IPS-20b (cell line): ENCODE results near the gene PANX1.

Source experiments
- H3K27ac ChIP-seq: one replicate; pipeline ENCODE4 v1.5.1; 2013; ENCODE audit warnings: low read length
- H3K27me3 ChIP-seq: 2 replicates; pipeline ENCODE4 v1.6.1; 2013; ENCODE audit warnings: mild to moderate bottlenecking, low read length, inconsistent platforms; ENCODE audit not compliant: insufficient read depth
- H3K36me3 ChIP-seq: 2 replicates; pipeline ENCODE4 v1.6.1; 2013; ENCODE audit warnings: low read depth, mild to moderate bottlenecking, inconsistent platforms, low read length, moderate library complexity; ENCODE audit not compliant: insufficient read depth
- H3K4me1 ChIP-seq: 2 replicates; pipeline ENCODE4 v1.6.1; 2013; ENCODE audit warnings: mild to moderate bottlenecking, control low read depth, inconsistent platforms, low read length, moderate library complexity; ENCODE audit not compliant: insufficient read depth
- H3K4me3 ChIP-seq: 2 replicates; pipeline ENCODE4 v1.5.1; 2013; ENCODE audit warnings: mild to moderate bottlenecking, low read length, inconsistent platforms
- H3K9ac ChIP-seq: 2 replicates; pipeline ENCODE4 v1.6.1; 2013; ENCODE audit warnings: low read depth, mild to moderate bottlenecking, inconsistent platforms, low read length, moderate library complexity
- H3K9me3 ChIP-seq: 2 replicates; pipeline ENCODE4 v1.6.1; 2013; ENCODE audit warnings: mild to moderate bottlenecking, low read depth, low read length, inconsistent platforms; ENCODE audit not compliant: insufficient read depth

Gene PANX1

GRCh38 chr11:94193288-94193687 lies 64.6 kb downstream of the PANX1 start:
- Histone ChIP-seq H3K36me3 (no peaks in the 10 kb centered on the region), H3K9me3 (no peaks in the 10 kb centered on the region), H3K27ac (no peak overlapping the region), H3K9ac (no peak overlapping the region), H3K4me3 (no peak overlapping the region), H3K27me3 (no peaks in the 10 kb centered on the region), H3K4me1 (no peaks in the 10 kb centered on the region)

GRCh38 chr11:94194712-94195111 lies 66.1 kb downstream of the PANX1 start:
- H3K27me3 ChIP-seq, result no peaks in the 10 kb centered on the region
- no peaks in the 10 kb centered on the region for H3K9me3 ChIP-seq
- no peak overlapping the region for H3K27ac ChIP-seq
- no peaks in the 10 kb centered on the region for H3K36me3 ChIP-seq
- no peaks in the 10 kb centered on the region for H3K4me1 ChIP-seq
- H3K9ac ChIP-seq, result no peak overlapping the region
- no peak overlapping the region for H3K4me3 ChIP-seq

- Histone ChIP-seq H3K9me3 (no peaks in the 10 kb centered on the region), H3K4me3 (no peak overlapping the region), H3K27ac (no peak overlapping the region), H3K27me3 (no peaks in the 10 kb centered on the region), H3K9ac (no peak overlapping the region), H3K36me3 (no peaks in the 10 kb centered on the region), H3K4me1 (no peaks in the 10 kb centered on the region)
Observed at GRCh38 chr11:94196363-94196762, 67.7 kb downstream of the PANX1 start.

- Histone ChIP-seq H3K4me1 (no peaks in the 10 kb centered on the region), H3K9ac (no peak overlapping the region), H3K9me3 (no peaks in the 10 kb centered on the region), H3K27ac (no peak overlapping the region), H3K36me3 (no peaks in the 10 kb centered on the region), H3K27me3 (no peaks in the 10 kb centered on the region), H3K4me3 (no peak overlapping the region)
Observed at GRCh38 chr11:94198718-94199117, 70.1 kb downstream of the PANX1 start.

GRCh38 chr11:94199136-94200130 lies 70.8 kb downstream of the PANX1 start:
- Histone ChIP-seq H3K4me1 (no peaks in the 10 kb centered on the region), H3K27me3 (no peaks in the 10 kb centered on the region), H3K9me3 (no peaks in the 10 kb centered on the region), H3K9ac (no peak overlapping the region), H3K36me3 (no peaks in the 10 kb centered on the region), H3K27ac (no peak overlapping the region), H3K4me3 (no peak overlapping the region)

GRCh38 chr11:94201004-94201465 lies 72.4 kb downstream of the PANX1 start:
- Histone ChIP-seq H3K4me1 (no peaks in the 10 kb centered on the region), H3K27me3 (no peaks in the 10 kb centered on the region), H3K36me3 (no peaks in the 10 kb centered on the region), H3K27ac (no peak overlapping the region), H3K9ac (no peak overlapping the region), H3K4me3 (no peak overlapping the region), H3K9me3 (no peaks in the 10 kb centered on the region)

- no peaks in the 10 kb centered on the region for H3K36me3 ChIP-seq
- H3K9ac ChIP-seq, result no peak overlapping the region
- no peaks in the 10 kb centered on the region for H3K4me1 ChIP-seq
- H3K4me3 ChIP-seq, result no peak overlapping the region
- H3K27me3 ChIP-seq, result no peaks in the 10 kb centered on the region
- H3K27ac ChIP-seq, result no peak overlapping the region
- H3K9me3 ChIP-seq, result no peaks in the 10 kb centered on the region
Observed at GRCh38 chr11:94203070-94203469, 74.4 kb downstream of the PANX1 start.

GRCh38 chr11:94211261-94211830 lies 82.7 kb downstream of the PANX1 start:
- no peak overlapping the region for H3K9ac ChIP-seq
- H3K4me3 ChIP-seq, result no peak overlapping the region
- H3K27me3 ChIP-seq, result no peaks in the 10 kb centered on the region
- H3K4me1 ChIP-seq, result no peaks in the 10 kb centered on the region
- H3K27ac ChIP-seq, result no peak overlapping the region
- H3K9me3 ChIP-seq, result no peaks in the 10 kb centered on the region
- H3K36me3 ChIP-seq, result no peaks in the 10 kb centered on the region

- no peaks in the 10 kb centered on the region for H3K4me1 ChIP-seq
- no peaks in the 10 kb centered on the region for H3K36me3 ChIP-seq
- no peaks in the 10 kb centered on the region for H3K27me3 ChIP-seq
- no peak overlapping the region for H3K27ac ChIP-seq
- no peak overlapping the region for H3K9ac ChIP-seq
- H3K4me3 ChIP-seq, result no peak overlapping the region
- H3K9me3 ChIP-seq, result no peaks in the 10 kb centered on the region
Observed at GRCh38 chr11:94212898-94213297, 84.3 kb downstream of the PANX1 start.

- H3K4me3 ChIP-seq, result no peak overlapping the region
- H3K27ac ChIP-seq, result no peak overlapping the region
- no peaks in the 10 kb centered on the region for H3K27me3 ChIP-seq
- H3K9me3 ChIP-seq, result peaks cover 11% of the 10 kb centered on the region
- H3K36me3 ChIP-seq, result no peaks in the 10 kb centered on the region
- no peaks in the 10 kb centered on the region for H3K4me1 ChIP-seq
- H3K9ac ChIP-seq, result no peak overlapping the region
Observed at GRCh38 chr11:94217705-94218104, 89.1 kb downstream of the PANX1 start.

GRCh38 chr11:94218372-94218771 lies 89.7 kb downstream of the PANX1 start:
- H3K4me1 ChIP-seq, result no peaks in the 10 kb centered on the region
- H3K27me3 ChIP-seq, result no peaks in the 10 kb centered on the region
- H3K27ac ChIP-seq, result no peak overlapping the region
- peaks cover 11% of the 10 kb centered on the region for H3K9me3 ChIP-seq
- no peak overlapping the region for H3K9ac ChIP-seq
- no peak overlapping the region for H3K4me3 ChIP-seq
- H3K36me3 ChIP-seq, result no peaks in the 10 kb centered on the region

- peaks cover 11% of the 10 kb centered on the region for H3K9me3 ChIP-seq
- no peaks in the 10 kb centered on the region for H3K4me1 ChIP-seq
- H3K4me3 ChIP-seq, result no peak overlapping the region
- H3K36me3 ChIP-seq, result no peaks in the 10 kb centered on the region
- H3K9ac ChIP-seq, result no peak overlapping the region
- no peaks in the 10 kb centered on the region for H3K27me3 ChIP-seq
- no peak overlapping the region for H3K27ac ChIP-seq
Observed at GRCh38 chr11:94219771-94220170, 91.1 kb downstream of the PANX1 start.
